Neural progenitor cell (in vitro differentiated cells): Measurements from ENCODE around the gene SLC25A26. TPM values are rescaled to one million over a fixed set of nuclear protein-coding genes. Genes with fewer than 3 reads are reported as not detected.

Experiments
- DNase-seq: peaks from one replicate; pipeline ENCODE4 v3.0.0-alpha.2; 2016; ENCODE audit warnings: low spot score
- H2AFZ ChIP-seq: fragments of 200-600 bp; sonication (generic); replicated peaks from 2 replicates; pipeline ENCODE4 v1.6.1; 2016; ENCODE audit warnings: antibody characterized with exemption
- H3F3A ChIP-seq: fragments of 200-600 bp; sonication (generic); 2 replicates; pipeline ENCODE4 v1.6.1; 2016; ENCODE audit warnings: antibody characterized with exemption, low read depth
- H3K27ac ChIP-seq: fragments of 200-600 bp; sonication (generic); 2 replicates; pipeline ENCODE4 v1.5.1; 2016; ENCODE audit warnings: mild to moderate bottlenecking
- H3K27me3 ChIP-seq: fragments of 200-600 bp; sonication (generic); 2 replicates; pipeline ENCODE4 v1.6.1; 2016; ENCODE audit warnings: mild to moderate bottlenecking, moderate library complexity
- H3K36me3 ChIP-seq: fragments of 200-600 bp; sonication (generic); 2 replicates; pipeline ENCODE4 v1.5.1; 2016
- H3K4me1 ChIP-seq: fragments of 200-600 bp; sonication (generic); 2 replicates; pipeline ENCODE4 v1.6.1; 2016; ENCODE audit warnings: mixed run types
- H3K4me2 ChIP-seq: fragments of 200-600 bp; sonication (generic); 2 replicates; pipeline ENCODE4 v1.6.1; 2016
- H3K4me3 ChIP-seq: fragments of 200-600 bp; sonication (generic); 2 replicates; pipeline ENCODE4 v1.5.1; 2016
- H3K79me2 ChIP-seq: fragments of 200-600 bp; sonication (generic); 2 replicates; pipeline ENCODE4 v1.6.1; 2016; ENCODE audit warnings: low read depth
- H3K9ac ChIP-seq: fragments of 200-600 bp; sonication (generic); 2 replicates; pipeline ENCODE4 v1.6.1; 2016
- H3K9me3 ChIP-seq: fragments of 200-600 bp; sonication (generic); 2 replicates; pipeline ENCODE4 v1.5.1; 2016; ENCODE audit warnings: low read depth
- H4K20me1 ChIP-seq: fragments of 200-600 bp; sonication (generic); 2 replicates; pipeline ENCODE4 v1.6.1; 2016; ENCODE audit warnings: low read depth
- H3K27ac Mint-ChIP-seq: 3 replicates; pipeline ENCODE4 v1.8.0; 2021; ENCODE audit warnings: mixed read lengths
- H3K27me3 Mint-ChIP-seq: 2 replicates; pipeline ENCODE4 v1.8.0; 2022; ENCODE audit warnings: low read depth, mild to moderate bottlenecking, inconsistent platforms, moderate library complexity, mixed read lengths; ENCODE audit not compliant: insufficient read depth
- H3K36me3 Mint-ChIP-seq: 3 replicates; pipeline ENCODE4 v1.8.0; 2021; ENCODE audit warnings: mixed read lengths
- H3K4me1 Mint-ChIP-seq: 3 replicates; pipeline ENCODE4 v1.8.0; 2021; ENCODE audit warnings: mixed read lengths
- H3K4me3 Mint-ChIP-seq: 3 replicates; pipeline ENCODE4 v1.8.0; 2021; ENCODE audit warnings: mild to moderate bottlenecking, moderate library complexity, mixed read lengths
- H3K9me3 Mint-ChIP-seq: 3 replicates; pipeline ENCODE4 v1.8.0; 2020; ENCODE audit warnings: mixed read lengths
- EZH2 ChIP-seq: fragments of 200-600 bp; sonication (generic); IDR thresholded peaks from 2 replicates; pipeline ENCODE4 v1.6.1; 2017; ENCODE audit warnings: antibody characterized with exemption, mild to moderate bottlenecking, moderate library complexity
- EZH2phosphoT487 ChIP-seq: fragments of 200-600 bp; sonication (generic); IDR thresholded peaks from 2 replicates; pipeline ENCODE4 v1.6.1; 2017; ENCODE audit warnings: antibody characterized with exemption
- total RNA-seq: library from RNA; depleted of rRNA; stranded (reverse); fragments of >200 nt; gene quantifications from 2 replicates; pipeline ENCODE4 v1.2.3, GENCODE V29; 2015; ENCODE audit warnings: low replicate concordance
- TF ChIP-seq, protein P1 (sequence below): fragments of 200-600 bp; sonication (generic); IDR thresholded peaks from 2 replicates; pipeline ENCODE4 v1.5.1; 2017; ENCODE audit warnings: antibody characterized with exemption, mild to moderate bottlenecking

Gene SLC25A26
- total RNA-seq, 1 donor from 2014 or later: 17.0 TPM

DNA sequence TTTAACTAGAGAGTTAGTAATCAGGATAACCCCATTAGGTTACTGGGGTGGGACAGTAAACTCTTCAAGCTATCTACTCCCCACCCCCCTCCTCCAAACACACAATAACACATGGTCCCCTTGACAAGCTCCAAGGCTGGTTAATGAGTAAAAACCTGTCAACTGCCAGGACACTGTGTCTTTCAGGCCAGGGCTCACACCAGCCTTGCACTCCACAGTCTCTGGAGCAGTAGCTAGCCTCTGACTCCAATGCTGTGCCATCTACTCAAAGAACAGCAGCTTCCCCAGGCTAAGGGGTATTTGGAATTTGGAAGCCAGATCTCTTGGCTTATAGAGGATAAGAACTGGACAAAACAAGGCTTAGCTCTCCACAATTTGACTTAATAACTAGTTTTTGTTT lies 164.3 kb downstream of the SLC25A26 start:
- Mint-ChIP-seq H3K4me3 (no peak overlapping the region), H3K9me3 (peaks cover 8% of the 10 kb centered on the region)
- DNase-seq: no peak

DNA sequence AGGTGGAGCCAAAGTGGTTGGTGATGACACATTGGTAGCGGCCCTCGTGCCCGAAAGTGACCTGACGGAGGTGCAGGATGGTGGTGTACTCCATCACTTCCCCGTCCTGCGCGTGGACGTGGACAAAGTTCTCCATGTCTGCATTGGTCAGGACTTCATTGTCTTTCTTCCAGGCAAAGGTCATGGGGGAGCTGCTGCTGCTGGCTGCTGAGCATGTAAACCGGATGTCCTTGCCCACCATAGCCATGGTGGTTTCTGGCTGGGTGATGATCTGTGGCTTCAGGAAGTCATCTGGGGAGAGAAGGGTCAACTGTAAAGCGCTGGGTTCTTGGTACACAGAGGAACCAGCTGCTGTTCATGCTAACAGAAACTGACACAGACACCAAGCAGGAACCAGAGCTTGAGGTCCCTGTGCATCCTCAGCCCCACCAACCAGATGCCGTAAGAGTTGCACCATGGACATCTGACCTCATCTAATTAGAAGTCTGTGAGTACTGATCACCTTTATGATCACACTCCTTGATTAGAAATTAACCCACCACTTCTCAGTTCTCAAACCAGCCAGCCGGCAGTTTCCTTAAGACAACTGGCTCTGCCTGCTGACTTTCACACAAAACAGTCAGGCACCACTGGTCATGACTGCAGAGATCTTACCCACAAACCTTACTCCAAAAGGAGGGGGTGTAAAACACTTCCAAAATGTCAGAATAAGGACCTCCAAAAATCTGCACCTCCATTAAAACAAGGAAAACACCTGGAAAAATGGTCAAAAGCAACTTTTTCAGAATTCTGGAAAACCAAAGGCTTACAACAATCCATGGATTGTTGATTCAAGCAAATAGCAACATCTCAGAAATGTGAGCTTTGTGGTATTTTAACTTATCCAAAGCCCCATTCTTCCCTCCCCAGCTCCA lies 165.5 kb downstream of the SLC25A26 start:
- Histone ChIP-seq H3K9me3 (no peaks in the 10 kb centered on the region), H3K27ac (no peak overlapping the region), H3K79me2 (peaks cover 72% of the 10 kb centered on the region), H3K9ac (no peak overlapping the region), H3F3A (peaks cover 51% of the 10 kb centered on the region), H3K4me3 (no peak overlapping the region), H2AFZ (no peak overlapping the region), H3K4me2 (no peak overlapping the region), H4K20me1 (peaks cover 78% of the 10 kb centered on the region), H3K36me3 (peaks cover 45% of the 10 kb centered on the region), H3K4me1 (peaks cover 3% of the 10 kb centered on the region), H3K27me3 (no peaks in the 10 kb centered on the region)
- H3K36me3 Mint-ChIP-seq: peaks cover 80% of the 10 kb centered on the region
- peaks cover 9% of the 10 kb centered on the region for H3K9me3 Mint-ChIP-seq
- H3K4me3 Mint-ChIP-seq: no peak overlapping the region
- no peaks in the 10 kb centered on the region for H3K27me3 Mint-ChIP-seq
- TF ChIP-seq EZH2 (no peak), EZH2phosphoT487 (no peak)
- TF ChIP-seq, protein P1, sequence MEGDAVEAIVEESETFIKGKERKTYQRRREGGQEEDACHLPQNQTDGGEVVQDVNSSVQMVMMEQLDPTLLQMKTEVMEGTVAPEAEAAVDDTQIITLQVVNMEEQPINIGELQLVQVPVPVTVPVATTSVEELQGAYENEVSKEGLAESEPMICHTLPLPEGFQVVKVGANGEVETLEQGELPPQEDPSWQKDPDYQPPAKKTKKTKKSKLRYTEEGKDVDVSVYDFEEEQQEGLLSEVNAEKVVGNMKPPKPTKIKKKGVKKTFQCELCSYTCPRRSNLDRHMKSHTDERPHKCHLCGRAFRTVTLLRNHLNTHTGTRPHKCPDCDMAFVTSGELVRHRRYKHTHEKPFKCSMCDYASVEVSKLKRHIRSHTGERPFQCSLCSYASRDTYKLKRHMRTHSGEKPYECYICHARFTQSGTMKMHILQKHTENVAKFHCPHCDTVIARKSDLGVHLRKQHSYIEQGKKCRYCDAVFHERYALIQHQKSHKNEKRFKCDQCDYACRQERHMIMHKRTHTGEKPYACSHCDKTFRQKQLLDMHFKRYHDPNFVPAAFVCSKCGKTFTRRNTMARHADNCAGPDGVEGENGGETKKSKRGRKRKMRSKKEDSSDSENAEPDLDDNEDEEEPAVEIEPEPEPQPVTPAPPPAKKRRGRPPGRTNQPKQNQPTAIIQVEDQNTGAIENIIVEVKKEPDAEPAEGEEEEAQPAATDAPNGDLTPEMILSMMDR: no peak
- H3K4me1 Mint-ChIP-seq: no peaks in the 10 kb centered on the region
- DNase-seq: no peak
- no peak overlapping the region for H3K27ac Mint-ChIP-seq

More for the DNA sequence above, 164.3 kb downstream of the SLC25A26 start:
- Histone ChIP-seq H3K4me3 (no peak overlapping the region), H3K27me3 (no peaks in the 10 kb centered on the region), H3K9ac (no peak overlapping the region), H3K9me3 (no peaks in the 10 kb centered on the region), H3K79me2 (peaks cover 60% of the 10 kb centered on the region), H3F3A (peaks cover 55% of the 10 kb centered on the region), H3K36me3 (peaks cover 40% of the 10 kb centered on the region), H3K27ac (no peak overlapping the region), H3K4me2 (no peak overlapping the region), H3K4me1 (peaks cover 3% of the 10 kb centered on the region), H2AFZ (no peak overlapping the region), H4K20me1 (peaks cover 77% of the 10 kb centered on the region)
- Mint-ChIP-seq H3K36me3 (peaks cover 74% of the 10 kb centered on the region), H3K27ac (no peak overlapping the region), H3K27me3 (peaks cover 1% of the 10 kb centered on the region), H3K4me1 (no peaks in the 10 kb centered on the region)
- TF ChIP-seq, protein P1: no peak
- TF ChIP-seq EZH2: no peak
- TF ChIP-seq EZH2phosphoT487: no peak

DNA sequence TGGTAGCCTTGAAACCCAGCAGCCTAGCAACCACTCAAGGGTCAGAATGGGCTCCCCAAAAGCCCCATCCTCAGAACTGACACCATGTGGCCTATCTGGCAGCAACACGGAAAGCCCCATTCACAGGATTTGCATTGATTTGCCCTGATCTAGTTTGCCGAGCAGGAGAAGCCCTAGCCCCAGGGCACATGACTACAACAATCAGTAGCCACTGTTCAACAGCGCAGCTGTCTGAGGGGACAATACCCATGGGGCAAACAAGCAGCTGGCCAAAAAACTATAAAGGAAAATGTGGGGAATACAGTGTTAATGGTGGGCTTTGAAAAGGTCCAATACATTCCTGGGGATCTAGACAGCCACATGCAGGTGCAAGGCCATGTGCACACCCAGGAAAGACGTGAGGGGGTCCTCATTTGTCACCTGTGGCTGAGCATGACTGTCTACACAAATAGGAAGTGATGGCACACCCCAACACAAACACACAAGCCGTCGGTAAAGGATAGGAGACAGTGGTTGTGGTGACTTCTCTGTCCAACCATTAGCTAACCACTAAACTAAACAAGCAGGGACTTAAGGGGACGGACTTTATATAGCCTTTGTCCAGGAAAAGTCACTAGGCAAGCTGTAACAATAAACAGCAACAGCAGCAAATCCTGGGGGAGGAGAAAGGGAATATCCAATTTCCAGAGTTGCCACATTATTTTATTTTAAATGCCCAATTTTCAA lies 166.3 kb downstream of the SLC25A26 start:
- Histone ChIP-seq H3K4me2 (no peak overlapping the region), H3K4me1 (peaks cover 3% of the 10 kb centered on the region), H3K36me3 (peaks cover 49% of the 10 kb centered on the region), H3F3A (peaks cover 45% of the 10 kb centered on the region), H3K9me3 (no peaks in the 10 kb centered on the region), H4K20me1 (peaks cover 77% of the 10 kb centered on the region), H3K4me3 (no peak overlapping the region), H3K79me2 (peaks cover 79% of the 10 kb centered on the region), H3K27ac (no peak overlapping the region), H3K9ac (no peak overlapping the region), H2AFZ (no peak overlapping the region), H3K27me3 (no peaks in the 10 kb centered on the region)
- H3K9me3 Mint-ChIP-seq: peaks cover 9% of the 10 kb centered on the region
- H3K4me1 Mint-ChIP-seq: no peaks in the 10 kb centered on the region
- TF ChIP-seq EZH2: no peak
- no peak for TF ChIP-seq EZH2phosphoT487
- TF ChIP-seq, protein P1: no peak
- no peak for DNase-seq
- H3K27me3 Mint-ChIP-seq: no peaks in the 10 kb centered on the region
- no peak overlapping the region for H3K27ac Mint-ChIP-seq
- H3K36me3 Mint-ChIP-seq: peaks cover 84% of the 10 kb centered on the region
- H3K4me3 Mint-ChIP-seq: no peak overlapping the region
